AG04450 (cell line): Measurements from ENCODE around the gene CLRN2. TPM values are rescaled to one million over a fixed set of nuclear protein-coding genes. Genes with fewer than 3 reads are reported as not detected.

Source experiments
- CTCF ChIA-PET: fragments of 300-600, 350-600 bp; formaldehyde crosslinking; extraction: SDS; loops from one replicate; lab custom pipeline; 2022; ENCODE audit warnings: antibody characterized with exemption, inconsistent platforms; lab: Charles Lee
- POLR2A ChIA-PET: fragments of 350-600 bp; formaldehyde crosslinking; extraction: SDS; loops from one replicate; lab custom pipeline; 2021; ENCODE audit warnings: antibody characterized with exemption, inconsistent platforms; lab: Yijun Ruan, JAX
- DNase-seq: peaks from one replicate; pipeline ENCODE4 v3.0.0-alpha.2; 2011; ENCODE audit warnings: low read depth, low spot score
- H3K27ac ChIP-seq: one replicate; pipeline ENCODE4 v1.5.1; 2012; ENCODE audit warnings: low read depth, low read length, control low read depth
- H3K27me3 ChIP-seq: one replicate; pipeline ENCODE4 v1.6.0; 2012; ENCODE audit warnings: low read length; ENCODE audit not compliant: control insufficient read depth, insufficient read depth
- H3K4me3 ChIP-seq: 2 replicates; pipeline ENCODE4 v1.5.1; 2011; ENCODE audit warnings: mild to moderate bottlenecking, low read depth, low read length, control low read depth
- H3K9me3 ChIP-seq: 2 replicates; pipeline ENCODE4 v1.5.1; 2012; ENCODE audit warnings: low read length; ENCODE audit not compliant: control insufficient read depth, insufficient read depth
- polyA plus RNA-seq: library from polyadenylated mRNA; depleted of rRNA; stranded (reverse); fragments of >200 nt; gene quantifications from 2 replicates; pipeline ENCODE4 v1.2.3, GENCODE V29; 2011
- TF ChIP-seq, protein P1 (sequence below): IDR thresholded peaks from 2 replicates; pipeline ENCODE4 v1.5.1; 2011; ENCODE audit warnings: low read depth, low read length, control low read depth, inconsistent platforms

Gene CLRN2
- polyA plus RNA-seq, 1 experiment: not detected

DNA sequence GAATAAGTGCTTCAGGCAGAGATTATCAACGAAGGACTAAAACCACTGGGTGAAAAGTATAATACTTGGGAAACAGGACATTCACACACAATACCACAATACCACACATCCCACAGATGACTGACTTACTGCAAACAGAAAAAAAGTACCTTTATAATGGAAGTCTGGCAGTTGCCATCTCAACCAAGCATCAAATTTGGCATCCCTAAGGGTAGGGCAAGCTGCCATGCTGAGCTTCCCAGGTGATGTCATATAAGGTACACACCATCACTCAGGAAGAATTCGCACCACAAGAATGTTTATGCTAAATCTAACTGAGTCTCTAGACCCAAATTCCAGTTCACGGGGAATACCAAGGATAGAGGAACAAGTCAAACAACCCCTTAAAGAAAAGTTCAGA, 12.2 kb upstream of the CLRN2 start:
- POLR2A ChIA-PET: no interaction called here
- TF ChIP-seq, protein P1, sequence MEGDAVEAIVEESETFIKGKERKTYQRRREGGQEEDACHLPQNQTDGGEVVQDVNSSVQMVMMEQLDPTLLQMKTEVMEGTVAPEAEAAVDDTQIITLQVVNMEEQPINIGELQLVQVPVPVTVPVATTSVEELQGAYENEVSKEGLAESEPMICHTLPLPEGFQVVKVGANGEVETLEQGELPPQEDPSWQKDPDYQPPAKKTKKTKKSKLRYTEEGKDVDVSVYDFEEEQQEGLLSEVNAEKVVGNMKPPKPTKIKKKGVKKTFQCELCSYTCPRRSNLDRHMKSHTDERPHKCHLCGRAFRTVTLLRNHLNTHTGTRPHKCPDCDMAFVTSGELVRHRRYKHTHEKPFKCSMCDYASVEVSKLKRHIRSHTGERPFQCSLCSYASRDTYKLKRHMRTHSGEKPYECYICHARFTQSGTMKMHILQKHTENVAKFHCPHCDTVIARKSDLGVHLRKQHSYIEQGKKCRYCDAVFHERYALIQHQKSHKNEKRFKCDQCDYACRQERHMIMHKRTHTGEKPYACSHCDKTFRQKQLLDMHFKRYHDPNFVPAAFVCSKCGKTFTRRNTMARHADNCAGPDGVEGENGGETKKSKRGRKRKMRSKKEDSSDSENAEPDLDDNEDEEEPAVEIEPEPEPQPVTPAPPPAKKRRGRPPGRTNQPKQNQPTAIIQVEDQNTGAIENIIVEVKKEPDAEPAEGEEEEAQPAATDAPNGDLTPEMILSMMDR: no peak
- no peak for DNase-seq
- Histone ChIP-seq H3K4me3 (no peak overlapping the region), H3K27me3 (no peaks in the 10 kb centered on the region), H3K9me3 (no peaks in the 10 kb centered on the region), H3K27ac (no peak overlapping the region)
- CTCF ChIA-PET: interaction anchor here (0.6 to 1.2 kb wide), 3 partner anchors 10 to 178 kb away, joined by 3 to 4 read pairs (median 3); no protein-coding TSS in a partner anchor

DNA sequence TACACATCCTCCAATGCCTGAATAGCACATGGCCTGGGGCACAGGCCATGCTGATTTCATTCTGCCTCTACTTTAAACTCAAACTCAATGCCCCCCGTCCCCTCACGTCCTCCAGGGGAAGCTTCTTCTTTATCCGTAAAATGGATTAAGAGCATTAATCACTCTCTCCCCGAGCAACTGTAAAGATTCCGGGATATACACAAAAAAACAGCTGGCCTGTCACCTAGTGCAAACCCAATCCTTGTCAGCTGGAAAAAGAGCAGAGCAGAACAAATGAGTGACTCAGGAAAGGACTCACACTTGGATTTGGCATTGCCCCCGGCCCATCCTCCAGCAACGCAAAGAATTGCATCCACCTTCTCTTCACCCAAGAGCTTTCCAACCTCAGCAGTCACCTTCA, 10.9 kb upstream of the CLRN2 start:
- CTCF ChIA-PET: interaction anchor here (0.6 to 1.0 kb wide), 2 partner anchors 35 to 44 kb away, joined by 3 to 4 read pairs; no protein-coding TSS in a partner anchor

DNA sequence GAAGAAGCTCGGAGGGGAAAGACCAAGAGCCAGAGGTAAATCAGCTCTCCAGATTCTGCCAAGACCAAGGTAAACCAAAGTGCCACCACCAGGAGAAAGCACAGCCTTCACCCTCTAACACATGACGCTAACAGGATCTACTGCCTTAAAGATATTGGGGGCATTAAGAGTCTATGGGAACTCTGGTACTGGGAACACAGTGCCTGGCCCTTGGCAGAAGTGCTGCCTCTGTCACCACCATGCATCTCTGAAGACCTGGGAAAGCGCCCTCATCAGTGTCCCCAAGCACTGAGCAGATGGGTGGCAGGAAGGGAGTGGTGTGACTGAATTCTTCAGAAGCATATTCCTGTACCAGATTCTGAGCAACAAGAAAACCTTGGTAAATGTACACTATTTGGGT, 4.4 kb upstream of the CLRN2 start:
- no peak overlapping the region for H3K4me3 ChIP-seq
- no peak overlapping the region for H3K27ac ChIP-seq
- TF ChIP-seq, protein P1: no peak
- POLR2A ChIA-PET: no interaction called here
- no peaks in the 10 kb centered on the region; the same call in 1 of the 2 replicates for H3K9me3 ChIP-seq
- no peak for DNase-seq
- CTCF ChIA-PET: interaction anchor here (0.6 to 1.5 kb wide), 4 partner anchors 9 to 1083 kb away, joined by 3 to 9 read pairs (median 3); no protein-coding TSS in a partner anchor
- peaks cover 7% of the 10 kb centered on the region for H3K27me3 ChIP-seq

More for the DNA sequence above, 10.9 kb upstream of the CLRN2 start:
- POLR2A ChIA-PET: no interaction called here
- TF ChIP-seq, protein P1: no peak
- DNase-seq: no peak
- Histone ChIP-seq H3K9me3 (no peaks in the 10 kb centered on the region), H3K27me3 (no peaks in the 10 kb centered on the region), H3K27ac (no peak overlapping the region), H3K4me3 (no peak overlapping the region)

DNA sequence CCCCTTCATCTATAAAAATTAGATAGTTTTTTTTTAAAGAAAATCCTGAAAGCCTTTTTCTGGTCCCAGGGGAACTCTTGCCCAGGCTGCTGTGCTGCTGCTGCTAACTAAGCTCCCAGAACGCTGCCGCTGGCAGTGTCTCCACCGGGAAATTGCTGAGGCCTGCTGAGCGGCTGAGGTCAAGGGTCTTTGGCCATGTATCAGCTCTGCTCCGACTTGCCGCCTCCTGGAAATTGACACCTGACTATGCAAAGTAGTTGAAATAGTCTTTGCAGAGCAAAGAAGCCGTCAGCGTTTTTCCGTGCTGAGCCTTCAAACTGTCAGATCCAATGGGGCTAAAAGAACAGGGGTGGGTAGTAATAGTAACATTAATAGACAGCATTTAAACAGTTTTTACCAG, 3.9 kb upstream of the CLRN2 start:
- H3K9me3 ChIP-seq: no peaks in the 10 kb centered on the region; the same call in 1 of the 2 replicates
- TF ChIP-seq, protein P1: no peak
- H3K27ac ChIP-seq: peak overlapping the region; percentile 34
- CTCF ChIA-PET: interaction anchor here (1.5 kb wide), 1 partner anchor 38 kb away, joined by 9 read pairs; no protein-coding TSS in a partner anchor
- H3K4me3 ChIP-seq: peak overlapping the region; percentile 74
- DNase-seq: no peak
- H3K27me3 ChIP-seq: peaks cover 9% of the 10 kb centered on the region
- POLR2A ChIA-PET: no interaction called here

DNA sequence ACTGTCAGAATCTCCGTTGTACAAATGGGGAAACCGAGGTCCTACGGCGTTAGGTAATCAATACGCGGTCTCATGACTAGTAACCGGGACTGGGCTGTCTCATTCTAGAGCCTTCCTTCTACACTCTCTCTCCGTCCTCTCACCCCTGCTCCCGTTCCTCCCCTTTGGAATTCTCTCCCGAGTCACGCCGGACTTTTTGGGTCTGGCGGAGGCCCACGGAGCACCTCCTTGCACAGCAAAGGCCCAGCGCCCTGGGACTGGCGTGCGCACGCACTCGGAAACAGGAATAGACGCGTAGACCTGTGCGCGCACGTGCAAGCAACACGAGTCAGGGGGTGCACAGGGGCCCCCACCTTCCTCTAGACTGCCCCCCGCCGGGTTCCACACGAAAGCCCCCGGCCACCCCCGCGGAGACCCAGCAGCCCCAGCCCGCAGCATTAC, 3.4 kb upstream of the CLRN2 start:
- DNase-seq: no peak
- ChIA-PET CTCF (interaction anchor here (1.2 kb wide), 1 partner anchor 1111 kb away, joined by 3 read pairs; no protein-coding TSS in a partner anchor), POLR2A (no interaction called here)
- peak overlapping the region; percentile 34 for H3K27ac ChIP-seq
- peaks cover 9% of the 10 kb centered on the region for H3K27me3 ChIP-seq
- TF ChIP-seq, protein P1: no peak
- H3K4me3 ChIP-seq: peak overlapping the region; percentile 74
- no peaks in the 10 kb centered on the region; the same call in 1 of the 2 replicates for H3K9me3 ChIP-seq
